Activated CD8-positive, alpha-beta T cell treated with anti-CD3 and anti-CD28 coated beads for 36 hours (primary cell): ENCODE results near the gene ACSBG1. TPM values are rescaled to one million over a fixed set of nuclear protein-coding genes. Genes with fewer than 3 reads are reported as not detected.

Experiments used
- ATAC-seq: fragments of 200-7000 bp; cut with Tn5 transposase; one replicate; pipeline ENCODE4 v1.10.0; 2021; ENCODE audit warnings: mild to moderate bottlenecking, moderate library complexity
- CTCF ChIA-PET: fragments of 350-600 bp; sonication (Branson Sonifier 250); formaldehyde crosslinking; loops from one replicate; lab custom pipeline; 2021; ENCODE audit warnings: antibody characterized with exemption; lab: Charles Lee
- POLR2A ChIA-PET: fragments of 350-600 bp; sonication (Branson Sonifier 250); formaldehyde crosslinking; loops from one replicate; lab custom pipeline; 2021; ENCODE audit warnings: antibody characterized with exemption; lab: Charles Lee
- DNase-seq: peaks from one replicate; pipeline ENCODE4 v3.0.0-alpha.2; 2020
- H3K27ac Mint-ChIP-seq: one replicate; pipeline ENCODE4 v1.8.0; 2021; ENCODE audit warnings: mild to moderate bottlenecking, mixed read lengths
- H3K27me3 Mint-ChIP-seq: one replicate; pipeline ENCODE4 v1.8.0; 2021; ENCODE audit warnings: mixed read lengths
- H3K36me3 Mint-ChIP-seq: one replicate; pipeline ENCODE4 v1.8.0; 2021; ENCODE audit warnings: low read depth, mixed read lengths
- H3K4me1 Mint-ChIP-seq: one replicate; pipeline ENCODE4 v1.8.0; 2021; ENCODE audit warnings: low read depth, mixed read lengths
- H3K4me3 Mint-ChIP-seq: one replicate; pipeline ENCODE4 v1.8.0; 2021; ENCODE audit warnings: mild to moderate bottlenecking, moderate library complexity, mixed read lengths
- H3K9me3 Mint-ChIP-seq: one replicate; pipeline ENCODE4 v1.8.0; 2021; ENCODE audit warnings: mixed read lengths
- CTCF ChIP-seq: fragments of 200-600 bp; IDR thresholded peaks from one replicate; pipeline ENCODE4 v1.8.0; 2022; ENCODE audit warnings: antibody characterized with exemption, mild to moderate bottlenecking
- intact Hi-C: fragments of 100-400 bp; cut with micrococcal nuclease; formaldehyde crosslinking; loops from one replicate; pipeline ENCODE4 v1.10.0; 2022
- total RNA-seq, 2 experiments: library from RNA; stranded (reverse); gene quantifications; one replicate each; pipeline ENCODE4 v1.2.3, GENCODE V29; 2021

Gene ACSBG1
- total RNA-seq, 2 experiments from 2014 or later = 0.18 TPM; not detected in 1

GRCh38 chr15:78257681-78258080 is 23.3 kb upstream of the ACSBG1 start:
- ChIA-PET POLR2A (interaction anchor here (1.3 kb wide), 1 partner anchor 42 kb away, joined by 3 read pairs; the partner anchor contains the start of gene SKIC8), CTCF (interaction anchor here (1.6 to 2.4 kb wide), 3 partner anchors 16 to 149 kb away, joined by 7 to 8 read pairs (median 7); no protein-coding TSS in a partner anchor)
- Mint-ChIP-seq H3K9me3 (no peaks in the 10 kb centered on the region), H3K36me3 (no peaks in the 10 kb centered on the region), H3K4me1 (no peaks in the 10 kb centered on the region), H3K27me3 (no peaks in the 10 kb centered on the region), H3K27ac (no peak overlapping the region), H3K4me3 (no peak overlapping the region)
- ATAC-seq = no peak
- no peak for TF ChIP-seq CTCF
- intact Hi-C loops = no loop called here
- DNase-seq = no peak

GRCh38 chr15:78256044-78256437 is 21.7 kb upstream of the ACSBG1 start:
- intact Hi-C loops = no loop called here
- CTCF ChIA-PET = interaction anchor here (2.0 to 2.4 kb wide), 2 partner anchors 11 to 16 kb away, joined by 6 to 7 read pairs; no protein-coding TSS in a partner anchor
- no peak for ATAC-seq

GRCh38 chr15:78255421-78256043 is 21.2 kb upstream of the ACSBG1 start:
- DNase-seq (no peak), ATAC-seq (no peak)
- ChIA-PET POLR2A (interaction anchor here (1.6 kb wide), 1 partner anchor 10 kb away, joined by 7 read pairs; the partner anchor contains the start of gene DNAJA4), CTCF (interaction anchor here (1.1 to 2.0 kb wide), 3 partner anchors 10 to 296 kb away, joined by 3 to 6 read pairs (median 3); no protein-coding TSS in a partner anchor)
- no peaks in the 10 kb centered on the region for H3K4me1 Mint-ChIP-seq
- no peak for TF ChIP-seq CTCF
- H3K9me3 Mint-ChIP-seq = no peaks in the 10 kb centered on the region
- no peaks in the 10 kb centered on the region for H3K36me3 Mint-ChIP-seq
- intact Hi-C loops = no loop called here
- no peak overlapping the region for H3K27ac Mint-ChIP-seq
- no peak overlapping the region for H3K4me3 Mint-ChIP-seq
- no peaks in the 10 kb centered on the region for H3K27me3 Mint-ChIP-seq

More at GRCh38 chr15:78256044-78256437, 21.7 kb upstream of the ACSBG1 start:
- Mint-ChIP-seq H3K27me3 (no peaks in the 10 kb centered on the region), H3K4me3 (no peak overlapping the region), H3K4me1 (no peaks in the 10 kb centered on the region), H3K9me3 (no peaks in the 10 kb centered on the region), H3K36me3 (no peaks in the 10 kb centered on the region), H3K27ac (no peak overlapping the region)
- no peak for DNase-seq
- POLR2A ChIA-PET = no interaction called here
- TF ChIP-seq CTCF = no peak

GRCh38 chr15:78251136-78251535 is 16.8 kb upstream of the ACSBG1 start:
- intact Hi-C loops = no loop called here
- ChIA-PET CTCF (interaction anchor here (1.4 to 3.8 kb wide), 3 partner anchors 11 to 55 kb away, joined by 3 to 19 read pairs (median 3); no protein-coding TSS in a partner anchor), POLR2A (no interaction called here)
- DNase-seq = no peak
- Mint-ChIP-seq H3K4me1 (no peaks in the 10 kb centered on the region), H3K9me3 (no peaks in the 10 kb centered on the region), H3K27me3 (no peaks in the 10 kb centered on the region), H3K4me3 (no peak overlapping the region), H3K27ac (no peak overlapping the region), H3K36me3 (no peaks in the 10 kb centered on the region)
- ATAC-seq = no peak
- no peak for TF ChIP-seq CTCF

- no peak for DNase-seq
- TF ChIP-seq CTCF = no peak
- H3K9me3 Mint-ChIP-seq = no peaks in the 10 kb centered on the region
- no peaks in the 10 kb centered on the region for H3K4me1 Mint-ChIP-seq
- no peaks in the 10 kb centered on the region for H3K36me3 Mint-ChIP-seq
- H3K27me3 Mint-ChIP-seq = no peaks in the 10 kb centered on the region
- H3K27ac Mint-ChIP-seq = no peak overlapping the region
- ChIA-PET CTCF (interaction anchor here (3.8 kb wide), 1 partner anchor 9 kb away, joined by 19 read pairs; no protein-coding TSS in a partner anchor), POLR2A (no interaction called here)
- intact Hi-C loops = no loop called here
- H3K4me3 Mint-ChIP-seq = no peak overlapping the region
- no peak for ATAC-seq
Measured at GRCh38 chr15:78249131-78249530, 14.8 kb upstream of the ACSBG1 start.
